ENCODE measurements around the gene PRKCZ. TPM values are rescaled to one million over a fixed set of nuclear protein-coding genes. Genes with fewer than 3 reads are reported as not detected.

Gene PRKCZ
- total and polyA plus RNA-seq, 9 of the 15 experiments (the other 6 are each of a cell fraction or from before 2014, with no cell fraction given) = 0.07 to 3.1 (median 1.3) TPM

- TF ChIP-seq CHD7 (IDR thresholded peaks at IDR 0.05; ENCODE audit: low read depth, low read length) (no peak), HMBOX1 (IDR thresholded peaks at IDR 0.05) (no peak), CXXC5 (CRISPR knock-in tag; IDR thresholded peaks at IDR 0.05) (no peak), HDAC1 (IDR thresholded peaks at IDR 0.05) (no peak), NR2F6 (CRISPR knock-in tag; IDR thresholded peaks at IDR 0.05) (no peak), CLOCK (CRISPR knock-in tag; IDR thresholded peaks at IDR 0.05; ENCODE audit: borderline replicate concordance) (no peak), MCM2 (IDR thresholded peaks at IDR 0.05; ENCODE audit: low read depth) (no peak), E2F6 (IDR thresholded peaks at IDR 0.05; ENCODE audit: borderline replicate concordance in 1 of 2, extremely low read depth in 1 of 2, insufficient read depth in 1 of 2, insufficient read length in 1 of 2, low read depth in 1 of 2, low read length in 1 of 2, poor library complexity in 1 of 2, severe bottlenecking in 1 of 2) (peak; percentile 70 to 75)
These were observed 179.9 kb downstream of the PRKCZ start (continued) for GRCh38 chr1:2229911-2230731.
